Smooth muscle cell of trachea (primary cell): ENCODE results near the gene C6orf118. TPM values are rescaled to one million over a fixed set of nuclear protein-coding genes. Genes with fewer than 3 reads are reported as not detected.

Source experiments
- total RNA-seq: library from RNA; depleted of rRNA; stranded (reverse); fragments of >200 nt; gene quantifications from 2 replicates; pipeline ENCODE4 v1.2.1, GENCODE V29; 2014

Gene C6orf118
- total RNA-seq = not detected in 2 replicates

DNA sequence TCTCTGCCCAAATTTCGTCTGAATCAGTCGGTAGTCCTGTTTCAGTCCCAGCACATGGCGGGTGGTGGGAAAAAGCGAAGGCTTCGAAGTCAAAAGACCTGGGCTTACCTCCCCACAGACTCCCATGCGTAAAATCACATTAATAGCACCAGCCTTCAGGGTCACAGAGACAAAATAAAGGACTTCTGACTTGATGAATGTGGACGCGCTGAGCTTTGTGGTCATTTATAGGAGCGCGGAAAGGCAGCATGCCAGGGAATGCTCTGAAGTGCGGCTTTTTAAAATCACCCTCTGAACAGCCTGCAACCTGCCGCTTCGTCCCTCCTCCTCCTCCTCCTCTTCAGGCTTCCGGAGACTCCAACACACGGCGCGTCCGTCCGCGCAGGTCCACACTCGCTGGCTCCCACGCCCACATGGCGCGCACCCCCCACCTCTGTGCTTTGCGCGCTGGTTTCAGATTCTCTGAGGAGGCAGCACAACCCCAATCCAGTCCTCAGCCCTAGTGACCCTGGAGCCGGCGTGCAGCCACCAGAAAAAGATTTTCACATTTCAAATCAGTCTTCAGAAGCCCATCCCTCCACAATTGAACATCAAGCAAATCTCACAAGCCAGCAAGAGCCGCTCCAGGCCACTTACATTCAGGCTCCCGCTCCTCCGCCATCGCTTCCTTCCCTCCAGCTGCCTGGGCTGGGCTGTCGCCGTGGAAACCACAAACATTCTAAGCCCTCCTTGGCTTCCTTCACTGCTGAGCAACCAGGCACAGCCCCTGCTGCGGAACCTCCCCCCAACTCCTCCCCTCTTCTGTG lies at the start of gene C6orf118:
Gene C6orf118 (minus strand): TSS at position 680 of the 806 bp plus-strand sequence. CDS start 19 bp downstream, at position 661.

